GM04503 (cell line): ENCODE measurements around the gene MIA3.
"Not testable (repeated sequence)": the region's sequence is repeated elsewhere in the genome, so short reads cannot be mapped to it uniquely, and the experiment has no call there.

Source experiments
- DNase-seq: peaks from one replicate; pipeline ENCODE4 v3.0.0-alpha.2; 2012; ENCODE audit warnings: low read depth

The MIA3 gene, protein sequence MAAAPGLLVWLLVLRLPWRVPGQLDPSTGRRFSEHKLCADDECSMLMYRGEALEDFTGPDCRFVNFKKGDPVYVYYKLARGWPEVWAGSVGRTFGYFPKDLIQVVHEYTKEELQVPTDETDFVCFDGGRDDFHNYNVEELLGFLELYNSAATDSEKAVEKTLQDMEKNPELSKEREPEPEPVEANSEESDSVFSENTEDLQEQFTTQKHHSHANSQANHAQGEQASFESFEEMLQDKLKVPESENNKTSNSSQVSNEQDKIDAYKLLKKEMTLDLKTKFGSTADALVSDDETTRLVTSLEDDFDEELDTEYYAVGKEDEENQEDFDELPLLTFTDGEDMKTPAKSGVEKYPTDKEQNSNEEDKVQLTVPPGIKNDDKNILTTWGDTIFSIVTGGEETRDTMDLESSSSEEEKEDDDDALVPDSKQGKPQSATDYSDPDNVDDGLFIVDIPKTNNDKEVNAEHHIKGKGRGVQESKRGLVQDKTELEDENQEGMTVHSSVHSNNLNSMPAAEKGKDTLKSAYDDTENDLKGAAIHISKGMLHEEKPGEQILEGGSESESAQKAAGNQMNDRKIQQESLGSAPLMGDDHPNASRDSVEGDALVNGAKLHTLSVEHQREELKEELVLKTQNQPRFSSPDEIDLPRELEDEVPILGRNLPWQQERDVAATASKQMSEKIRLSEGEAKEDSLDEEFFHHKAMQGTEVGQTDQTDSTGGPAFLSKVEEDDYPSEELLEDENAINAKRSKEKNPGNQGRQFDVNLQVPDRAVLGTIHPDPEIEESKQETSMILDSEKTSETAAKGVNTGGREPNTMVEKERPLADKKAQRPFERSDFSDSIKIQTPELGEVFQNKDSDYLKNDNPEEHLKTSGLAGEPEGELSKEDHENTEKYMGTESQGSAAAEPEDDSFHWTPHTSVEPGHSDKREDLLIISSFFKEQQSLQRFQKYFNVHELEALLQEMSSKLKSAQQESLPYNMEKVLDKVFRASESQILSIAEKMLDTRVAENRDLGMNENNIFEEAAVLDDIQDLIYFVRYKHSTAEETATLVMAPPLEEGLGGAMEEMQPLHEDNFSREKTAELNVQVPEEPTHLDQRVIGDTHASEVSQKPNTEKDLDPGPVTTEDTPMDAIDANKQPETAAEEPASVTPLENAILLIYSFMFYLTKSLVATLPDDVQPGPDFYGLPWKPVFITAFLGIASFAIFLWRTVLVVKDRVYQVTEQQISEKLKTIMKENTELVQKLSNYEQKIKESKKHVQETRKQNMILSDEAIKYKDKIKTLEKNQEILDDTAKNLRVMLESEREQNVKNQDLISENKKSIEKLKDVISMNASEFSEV (N-terminal part only)

DNA sequence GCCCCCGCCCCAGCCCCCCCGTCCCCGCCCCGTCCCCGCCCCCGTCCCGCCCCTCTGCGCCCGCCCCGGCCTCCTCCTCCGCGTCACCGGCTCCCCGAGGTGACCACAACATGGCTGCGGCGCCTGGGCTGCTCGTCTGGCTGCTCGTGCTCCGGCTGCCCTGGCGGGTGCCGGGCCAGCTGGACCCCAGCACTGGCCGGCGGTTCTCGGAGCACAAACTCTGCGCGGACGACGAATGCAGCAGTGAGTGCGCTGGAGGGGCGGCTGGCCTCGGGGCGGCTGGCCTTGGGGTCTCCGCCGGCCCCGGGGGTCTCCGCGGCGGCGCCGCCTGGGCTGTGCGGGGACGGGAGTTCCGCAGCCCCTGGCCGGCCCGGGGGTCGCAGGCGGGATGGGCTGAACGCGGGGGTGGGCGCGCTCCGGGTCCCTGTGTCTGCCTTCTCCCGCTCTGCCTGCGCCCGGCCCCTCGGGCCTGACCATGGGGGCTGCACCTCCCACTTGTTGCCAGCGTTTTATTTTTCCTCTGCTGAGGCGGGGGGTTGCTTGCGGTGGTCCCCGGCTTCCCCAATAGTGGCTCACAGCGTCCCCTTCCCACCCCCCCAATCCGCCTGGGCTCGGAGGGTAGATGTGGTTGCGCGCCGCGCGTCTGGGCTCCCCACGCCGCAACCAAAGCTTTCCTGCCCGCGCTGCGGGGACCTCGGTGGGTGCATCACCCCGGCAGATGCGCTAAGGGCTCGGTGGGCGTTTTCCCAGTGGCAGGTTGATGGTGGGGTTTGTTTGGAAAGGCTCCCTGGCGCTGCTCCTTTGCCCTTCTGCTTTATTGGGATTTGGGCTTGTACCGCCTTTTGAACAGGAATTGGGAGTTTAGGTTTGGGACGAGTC lies at the start of gene MIA3:
Gene MIA3, plus strand, starts transcription at position 97 of the 879 bp plus-strand sequence. Its CDS starts 14 bp downstream, at position 111.
- no peak for DNase-seq

DNA sequence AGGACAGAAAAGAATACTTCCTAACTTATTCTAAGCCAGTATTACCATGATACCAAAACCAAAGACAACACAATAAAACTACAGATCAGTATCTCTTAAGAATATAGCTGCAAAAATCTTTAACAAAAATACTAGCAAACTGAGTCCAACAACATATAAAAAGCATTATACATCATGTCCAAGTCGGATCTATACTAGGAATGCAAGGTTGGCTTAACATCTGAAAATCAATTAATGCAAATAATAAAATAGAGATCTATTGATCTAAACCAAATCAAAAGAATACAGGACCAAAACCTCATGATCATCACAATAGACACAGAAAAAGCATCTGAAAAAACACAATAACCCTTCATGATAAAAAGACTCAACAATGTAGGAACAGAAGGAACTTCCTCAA lies 47.1 kb upstream of the MIA3 start:
- no peak for DNase-seq

DNA sequence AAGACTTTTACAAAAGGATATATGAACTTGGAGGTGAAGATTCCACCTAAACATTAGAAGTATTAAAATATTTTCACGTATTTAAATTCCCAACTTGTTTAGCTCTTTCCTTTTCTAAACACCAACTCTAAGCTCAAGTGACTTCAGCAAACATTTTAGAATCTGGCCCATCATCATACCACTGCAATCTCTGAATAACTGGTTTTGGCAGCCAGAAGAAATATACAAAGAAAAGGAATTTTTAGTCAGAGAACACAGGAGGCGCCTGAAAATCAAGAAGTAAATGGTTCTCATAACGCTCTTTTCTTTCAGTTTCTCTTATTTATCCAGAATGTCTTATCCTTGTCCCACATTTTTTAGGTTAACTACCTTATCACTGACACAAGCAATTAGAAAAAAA lies 38.6 kb upstream of the MIA3 start:
- no peak for DNase-seq

DNA sequence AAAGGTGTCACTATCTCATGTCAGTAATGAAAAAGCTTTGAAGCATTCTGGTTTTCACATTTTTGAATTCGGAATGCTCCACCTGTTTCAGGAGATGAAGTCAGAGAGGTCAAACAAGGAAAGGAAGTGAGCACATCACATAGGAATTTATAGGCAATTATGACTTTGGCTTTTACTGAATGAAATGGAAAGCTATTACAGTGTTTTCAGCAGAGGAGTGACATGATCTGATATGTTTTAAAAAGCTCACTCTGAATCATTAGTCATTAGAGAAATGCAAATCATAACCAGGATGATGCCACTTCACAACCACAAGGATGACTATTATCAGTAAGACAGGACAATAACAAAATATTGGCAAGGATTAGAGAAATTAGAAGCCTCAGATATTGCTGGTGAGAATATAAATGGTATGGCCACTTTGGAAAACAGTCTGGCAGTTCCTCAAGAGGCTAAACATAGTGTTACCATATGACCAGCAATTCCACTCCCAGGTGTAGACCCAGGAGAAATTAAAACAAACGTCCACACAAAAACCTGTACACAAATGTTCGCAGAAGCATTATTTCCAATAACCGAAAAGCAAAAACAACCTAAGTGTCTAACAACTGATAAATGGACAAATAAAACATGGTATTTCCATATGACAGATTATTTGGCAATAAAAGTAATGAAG lies 35.7 kb upstream of the MIA3 start:
- DNase-seq = no peak

DNA sequence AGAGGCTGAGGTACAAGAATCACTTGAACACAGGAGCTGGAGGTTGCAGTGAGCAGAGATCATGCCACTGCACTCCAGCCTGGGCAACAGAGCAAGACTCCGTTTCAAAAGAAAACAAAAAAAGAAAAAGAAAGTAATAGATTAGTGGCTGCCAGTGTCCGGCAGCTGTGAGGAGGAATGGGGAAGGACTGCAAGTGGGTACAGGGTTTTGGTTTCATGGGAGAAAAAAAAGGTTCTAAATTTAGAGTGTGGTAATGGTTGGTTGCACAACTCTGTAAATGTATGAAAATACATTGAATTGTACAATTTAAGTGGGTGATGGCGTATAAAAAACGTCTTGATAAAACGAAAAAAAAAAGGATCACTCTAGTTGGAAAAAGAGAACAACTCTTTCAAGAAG lies 34.8 kb upstream of the MIA3 start:
- DNase-seq = no peak

DNA sequence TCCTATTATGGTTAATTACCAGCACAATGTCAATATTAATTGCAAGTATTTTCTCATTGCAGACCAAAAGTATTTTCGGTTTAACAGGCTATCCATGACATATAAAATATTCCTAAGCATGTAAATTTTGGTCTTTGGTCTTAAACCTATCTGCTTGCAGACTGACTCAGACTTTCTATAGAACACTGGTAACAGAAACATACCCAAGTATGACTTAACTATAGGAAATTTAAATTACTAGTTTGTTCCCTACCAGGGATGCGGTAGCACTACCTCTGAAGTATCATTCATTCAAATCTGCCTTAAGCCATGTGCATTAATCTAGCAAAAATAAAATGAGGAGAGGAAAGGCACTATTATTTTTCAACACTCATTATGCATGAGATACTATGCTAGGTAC lies 31.1 kb upstream of the MIA3 start:
- no peak for DNase-seq

DNA sequence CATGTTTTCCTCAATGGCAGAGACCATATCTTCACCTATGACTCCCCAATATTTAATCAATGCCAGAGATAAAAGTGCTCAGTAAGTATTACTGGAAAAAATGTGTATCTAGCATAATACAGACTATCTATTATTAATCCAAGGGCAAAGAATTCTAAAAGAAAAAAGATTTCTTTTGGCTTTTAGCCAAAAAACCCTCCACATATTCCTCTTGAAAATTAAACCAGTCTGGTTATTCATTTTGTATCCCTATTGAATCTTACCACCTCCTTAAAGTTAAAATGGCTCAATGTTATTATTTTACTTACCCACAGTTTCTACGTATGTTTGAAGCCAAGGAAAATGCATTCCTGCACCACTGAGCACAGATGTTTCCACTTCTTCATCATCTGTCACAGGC lies 29.8 kb upstream of the MIA3 start:
- DNase-seq = no peak

DNA sequence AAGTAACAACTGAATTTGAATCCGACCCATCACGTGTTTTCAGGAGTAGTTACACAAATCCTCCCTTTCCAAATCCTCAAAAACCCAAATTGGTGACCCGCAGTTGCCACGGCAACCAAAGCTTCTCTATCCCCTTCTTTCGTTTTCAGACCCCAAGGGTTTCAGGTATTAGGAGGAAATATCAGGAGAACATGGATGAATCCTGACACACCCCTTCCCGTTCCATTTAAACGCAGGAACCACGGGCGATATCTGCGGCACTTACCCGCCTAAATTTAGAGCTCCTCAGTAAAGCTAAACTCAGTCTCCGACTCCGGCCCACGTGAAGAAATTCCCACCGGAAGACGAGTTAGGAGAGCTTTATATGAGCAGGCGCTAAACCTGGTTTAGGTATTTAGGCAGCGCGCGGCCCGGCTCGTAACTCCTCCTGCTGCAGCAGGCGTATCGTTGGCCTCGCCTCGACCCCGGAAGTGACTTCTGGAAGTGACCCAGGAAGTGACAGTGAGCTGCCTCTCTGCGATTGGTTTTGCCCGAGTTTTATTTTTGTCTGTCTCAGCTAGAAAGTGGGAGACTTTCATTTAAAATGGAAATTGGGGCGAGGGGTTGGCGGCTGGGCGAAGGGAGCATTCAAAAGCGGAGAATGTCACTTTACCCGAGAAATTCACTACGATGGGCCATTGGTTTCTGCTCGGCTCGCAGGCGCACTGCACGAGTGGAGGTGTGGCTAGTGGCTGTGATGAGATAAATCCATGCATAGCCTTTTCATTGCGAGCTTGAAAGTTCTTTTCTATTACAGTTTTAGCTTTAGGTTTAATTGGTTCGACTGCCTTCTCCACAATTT lies 28.2 kb upstream of the MIA3 start, which contains the start of gene TAF1A:
Gene TAF1A, minus strand, starts transcription at position 472 of the 841 bp plus-strand sequence.
- peak; percentile 51 for DNase-seq

DNA sequence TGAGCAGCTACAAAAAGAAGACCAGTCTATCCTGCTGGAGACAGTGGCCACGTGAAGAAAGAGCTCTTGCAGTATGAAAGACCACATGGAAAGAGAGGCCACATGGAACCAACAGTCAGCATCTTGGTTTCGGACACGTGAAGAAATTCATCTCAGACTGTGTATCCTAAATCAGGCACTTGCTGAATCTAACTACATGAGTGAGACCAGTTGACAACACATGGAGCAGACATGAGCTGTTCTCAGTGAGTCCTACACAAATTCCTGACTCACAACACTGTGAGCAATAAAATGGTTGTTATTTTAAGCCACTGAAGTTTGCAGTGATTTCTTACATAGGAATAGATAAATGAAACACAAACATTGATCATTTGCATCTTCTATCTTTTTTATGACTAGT lies 25.7 kb upstream of the MIA3 start:
- no peak for DNase-seq

DNA sequence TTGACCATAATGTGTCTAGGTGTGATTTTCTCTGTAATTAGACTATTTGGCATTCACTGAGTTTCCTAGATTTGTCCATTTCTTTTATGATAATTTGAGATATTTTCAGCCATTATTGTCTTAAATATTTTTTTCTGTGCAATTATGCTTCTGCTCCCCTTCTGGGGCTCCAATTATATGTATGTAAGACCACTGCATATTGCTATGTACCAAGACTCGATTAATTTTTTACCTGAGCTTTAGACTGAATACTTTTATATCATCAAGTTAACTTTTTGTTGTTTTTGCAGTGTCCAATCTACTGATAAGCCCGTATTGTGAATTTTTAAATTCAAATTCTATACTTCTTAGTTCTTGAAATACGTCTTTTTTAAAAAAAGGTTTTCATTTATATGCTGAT lies 23.1 kb upstream of the MIA3 start:
- no peak for DNase-seq

DNA sequence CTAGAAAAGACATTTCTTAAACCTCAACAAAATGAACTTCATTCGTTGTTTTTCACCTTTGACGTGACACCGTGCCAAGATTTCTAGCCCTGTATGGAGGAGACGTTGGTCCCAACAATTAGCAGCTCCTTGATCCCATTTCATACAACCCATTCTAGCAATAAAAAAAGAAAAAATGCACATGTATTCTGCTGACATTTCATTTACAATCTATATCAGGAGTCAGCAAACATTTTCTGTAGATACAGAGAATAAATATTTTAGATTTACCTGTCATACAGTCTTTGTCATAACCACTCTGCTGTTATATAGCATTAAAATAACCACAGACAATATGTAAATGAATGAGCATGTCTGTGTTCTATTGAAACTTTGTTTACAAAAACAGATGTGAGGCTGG lies 21.2 kb upstream of the MIA3 start:
- DNase-seq = no peak

DNA sequence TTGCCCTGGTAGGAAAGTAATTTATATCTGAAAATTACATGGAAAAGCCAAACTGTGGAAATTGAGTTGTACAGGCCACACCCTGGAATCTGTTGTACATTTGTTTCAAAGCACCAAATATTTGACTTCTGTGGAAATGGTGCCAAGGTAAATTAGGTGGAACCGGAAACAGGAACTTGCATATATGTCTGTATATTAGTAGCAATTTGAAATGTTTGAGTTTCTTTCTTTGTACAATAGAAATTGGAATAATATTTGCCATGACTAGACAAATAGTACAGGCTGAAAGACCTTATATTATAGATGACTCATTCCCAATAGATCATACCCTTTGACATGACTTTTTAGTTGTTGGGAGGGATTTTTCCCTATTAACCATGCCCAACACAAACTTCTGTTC lies 17.6 kb upstream of the MIA3 start:
- DNase-seq = no peak

DNA sequence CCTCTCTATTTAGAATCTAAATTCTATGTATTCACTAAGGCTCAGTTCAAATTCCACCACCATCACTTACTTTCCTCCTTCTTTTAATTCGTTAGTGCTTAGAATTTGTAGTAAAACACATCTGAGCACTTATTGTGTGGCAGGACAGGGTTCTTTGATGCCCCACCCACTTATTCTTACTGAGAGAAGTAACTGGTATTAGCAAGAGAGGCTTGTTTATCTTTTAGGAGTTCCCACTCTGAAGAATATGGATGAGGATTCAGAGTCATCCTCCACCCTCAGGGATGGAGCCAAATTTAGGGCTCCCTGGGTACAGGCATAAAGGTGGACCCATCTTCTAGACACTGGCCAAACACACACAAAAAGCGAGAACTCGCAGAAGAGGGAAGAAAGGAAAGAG lies 16.6 kb upstream of the MIA3 start:
- no peak for DNase-seq

DNA sequence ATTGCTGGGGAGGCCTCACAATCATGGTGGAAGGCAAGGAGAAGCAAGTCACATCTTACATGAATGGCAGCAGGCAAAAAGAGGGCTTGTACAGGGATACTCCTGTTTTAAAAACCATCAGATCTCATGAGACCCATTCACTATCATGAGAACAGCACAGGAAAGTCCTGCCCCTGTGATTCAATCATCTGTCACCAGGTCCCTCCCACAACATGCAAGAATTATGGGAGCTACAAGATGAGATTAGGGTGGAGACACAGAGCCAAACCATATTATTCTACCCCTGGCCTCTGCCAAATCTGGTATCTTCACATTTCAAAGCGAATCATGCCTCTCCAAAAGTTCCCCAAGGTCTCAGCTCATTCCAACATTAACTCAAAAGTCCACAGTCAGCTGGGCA lies 11.1 kb upstream of the MIA3 start:
- DNase-seq = no peak

DNA sequence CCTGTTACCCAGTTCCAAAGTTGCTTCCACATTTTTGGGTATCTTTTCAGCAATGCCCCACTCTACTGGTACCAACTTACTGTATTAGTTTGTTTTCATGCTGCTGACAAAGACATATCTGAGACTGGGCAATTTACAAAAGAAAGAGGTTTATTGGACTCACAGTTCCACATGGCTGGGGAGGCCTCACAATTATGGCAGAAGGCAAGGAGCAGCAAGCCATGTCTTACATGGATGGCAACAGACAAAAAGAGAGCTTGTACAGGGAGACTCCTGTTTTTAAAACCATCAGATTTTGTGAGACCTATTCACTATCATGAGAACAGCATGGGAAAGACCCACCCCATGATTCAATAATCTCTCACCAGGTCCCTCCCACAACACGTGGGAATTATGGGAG lies 8.8 kb upstream of the MIA3 start:
- not testable (repeated sequence) for DNase-seq

DNA sequence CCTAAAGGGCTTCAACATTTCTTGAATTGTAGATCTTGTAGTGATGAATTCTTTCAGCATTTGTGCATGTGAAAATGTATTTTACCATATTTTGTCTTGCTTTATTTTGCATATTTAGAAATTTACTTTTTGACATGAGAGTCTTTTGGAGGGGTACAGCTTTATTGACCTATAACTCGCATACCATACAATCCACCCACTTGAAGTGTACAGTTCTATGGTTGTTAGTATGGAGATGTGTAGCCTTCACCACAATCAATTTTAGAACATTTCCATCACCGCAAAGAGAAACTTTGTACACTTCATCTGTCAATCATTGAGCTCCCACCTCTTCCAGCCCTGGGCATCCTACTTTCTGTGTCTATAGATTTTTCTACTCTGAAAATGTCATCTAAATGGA lies 7.2 kb upstream of the MIA3 start:
- DNase-seq = no peak

DNA sequence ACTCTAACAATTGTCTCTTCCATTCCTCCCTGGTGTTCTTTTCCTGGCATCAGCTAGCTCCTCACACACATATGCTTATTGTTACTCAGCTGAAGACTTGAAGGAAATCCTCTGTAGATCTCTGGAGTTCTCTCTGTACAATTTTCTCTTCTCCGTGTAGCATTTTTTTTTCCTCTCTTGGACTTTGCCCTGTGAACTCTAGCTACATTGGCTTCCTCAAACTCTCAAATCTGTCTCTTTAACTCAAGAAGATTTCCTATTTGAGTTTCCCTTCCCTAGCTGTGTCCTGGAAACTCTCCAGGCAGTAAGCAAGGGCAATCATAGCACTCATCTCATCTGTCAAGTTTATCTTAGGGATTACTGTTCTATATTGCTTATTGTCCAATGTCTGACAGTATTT lies 4.3 kb upstream of the MIA3 start:
- no peak for DNase-seq

DNA sequence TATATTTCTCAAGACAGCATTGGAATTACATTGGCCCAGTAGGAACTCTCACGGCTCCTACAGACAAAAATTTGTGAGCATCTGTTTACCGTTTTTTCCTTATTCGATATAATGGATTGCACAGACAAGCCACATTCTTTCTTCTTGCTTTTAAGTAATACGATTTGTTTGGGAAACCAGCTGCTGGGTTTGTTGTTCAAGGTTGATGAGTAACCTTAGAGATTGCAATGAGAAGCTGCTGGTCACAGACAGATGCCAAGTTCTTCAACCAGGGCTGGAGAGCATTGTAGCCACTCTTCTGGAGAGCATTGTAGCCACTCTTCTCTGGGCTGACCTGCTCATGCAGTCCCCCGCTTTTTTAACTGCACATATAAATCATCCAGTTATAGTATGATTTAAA lies 1.4 kb upstream of the MIA3 start:
- peak; percentile 92 for DNase-seq

DNA sequence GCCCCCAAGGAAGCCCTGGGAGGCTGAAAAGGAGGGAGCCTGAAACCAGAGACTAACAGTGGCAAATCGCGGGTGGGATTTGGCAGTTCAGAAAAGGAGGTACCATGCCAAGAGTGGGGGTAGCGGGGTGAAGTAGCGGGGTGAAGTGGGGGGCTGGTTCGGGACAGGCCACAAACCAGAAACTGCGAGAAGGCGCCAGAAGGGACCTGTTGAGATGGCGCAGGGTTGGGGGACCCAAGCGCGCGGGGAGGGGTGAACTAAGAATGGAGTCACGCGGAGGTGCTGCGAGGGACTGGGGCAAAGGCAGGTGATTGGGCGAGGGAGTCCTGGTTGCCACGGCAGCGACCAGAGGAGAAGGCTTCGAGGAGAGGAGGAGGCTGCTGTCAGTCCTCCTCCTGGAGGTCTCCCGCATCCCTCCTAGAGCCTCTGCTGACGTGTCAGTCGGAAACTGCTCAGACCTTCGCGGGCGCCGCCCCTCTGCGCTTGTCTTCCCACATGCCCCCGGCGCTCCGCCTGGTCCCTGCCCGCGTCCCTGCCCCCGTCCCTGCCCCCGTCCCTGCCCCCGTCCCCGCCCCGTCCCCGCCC lies 438 bp upstream of the MIA3 start:
- peak; percentile 83 for DNase-seq
